Endothelial cell of umbilical vein (primary cell): ENCODE measurements around the gene IPO11. TPM values are rescaled to one million over a fixed set of nuclear protein-coding genes. Genes with fewer than 3 reads are reported as not detected.
A peak's percentile ranks its signal among the peaks of the same experiment; 100 is the strongest.

Experiments
- BruUV-seq: library from RNA; stranded (reverse); fragments of 400-500 nt; replicated peaks from 2 replicates; lab custom pipeline; 2021; lab: Mats Ljungman, UMichigan
- CTCF ChIA-PET: fragments of 300-600, 350-600 bp; sonication (Branson Sonifier 250); formaldehyde crosslinking; loops from one replicate; lab custom pipeline; 2021; ENCODE audit warnings: antibody characterized with exemption, inconsistent platforms; lab: Charles Lee
- POLR2A ChIA-PET: fragments of 300-600, 350-600 bp; sonication (Branson Sonifier 250); formaldehyde crosslinking; loops from one replicate; lab custom pipeline; 2021; ENCODE audit warnings: antibody characterized with exemption, inconsistent platforms; lab: Charles Lee
- DNase-seq: peaks from one replicate; pipeline ENCODE4 v3.0.0-alpha.2; 2011; ENCODE audit warnings: low read depth, low spot score
- FAIRE-seq: peaks from 2 replicates; lab custom pipeline; 2011; peaks lifted over from hg19 to GRCh38; lab: Jason Lieb, UNC
- H2AFZ ChIP-seq: 2 replicates; pipeline ENCODE4 v1.6.0; 2012; ENCODE audit warnings: low read depth, low read length, control low read depth, inconsistent platforms
- H3K27ac ChIP-seq: 2 replicates; pipeline ENCODE4 v1.5.1; 2011; ENCODE audit warnings: low read depth, mild to moderate bottlenecking, control low read depth, low read length, moderate library complexity; ENCODE audit not compliant: insufficient read depth
- H3K27me3 ChIP-seq, 2 experiments: 2 replicates each; pipeline versions ENCODE4 v1.6.0 to v1.6.1; 2011; ENCODE audit warnings: low read length in 2 of 2, mixed read lengths in 1 of 2; ENCODE audit not compliant: control insufficient read depth in 2 of 2, insufficient read depth in 2 of 2
- H3K36me3 ChIP-seq, 2 experiments: 2 replicates in 1 of 2; 3 replicates in 1 of 2; pipeline ENCODE4 v1.5.1; 2011; ENCODE audit warnings: low read length in 2 of 2, mild to moderate bottlenecking in 1 of 2, moderate library complexity in 1 of 2; ENCODE audit not compliant: control insufficient read depth in 2 of 2, insufficient read depth in 2 of 2; ENCODE audit errors: extremely low read depth in 1 of 2
- H3K4me1 ChIP-seq: 3 replicates; pipeline ENCODE4 v1.5.1; 2011; ENCODE audit warnings: mild to moderate bottlenecking, low read length; ENCODE audit not compliant: control insufficient read depth, insufficient read depth; ENCODE audit errors: extremely low read depth
- H3K4me2 ChIP-seq: 2 replicates; pipeline ENCODE4 v1.6.1; 2011; ENCODE audit warnings: low read length, control low read depth, mixed read lengths; ENCODE audit not compliant: insufficient read depth
- H3K4me3 ChIP-seq, 3 experiments: fragments of 200-600 bp in 1 of 3; sonication (generic), shearing (Covaris generic) in 1 of 3; replicated peaks in 1 of 3; 2 replicates each; pipeline ENCODE4 v1.5.1; 2011 to 2016; ENCODE audit warnings: control low read depth in 3 of 3, low read length in 3 of 3, mild to moderate bottlenecking in 2 of 3, inconsistent platforms in 1 of 3, low read depth in 1 of 3, moderate library complexity in 1 of 3; ENCODE audit not compliant: insufficient read depth in 1 of 3
- H3K79me2 ChIP-seq: 2 replicates; pipeline ENCODE4 v1.6.0; 2012; ENCODE audit warnings: low read length, inconsistent platforms; ENCODE audit not compliant: control insufficient read depth, insufficient read depth
- H3K9ac ChIP-seq: replicated peaks from 2 replicates; pipeline ENCODE3; 2011; ENCODE audit warnings: low read length, control low read depth; ENCODE audit not compliant: insufficient read depth; ENCODE audit errors: extremely low read depth
- H3K9me1 ChIP-seq: replicated peaks from 3 replicates; pipeline ENCODE4 v1.6.0; 2011; ENCODE audit warnings: mild to moderate bottlenecking, low read length; ENCODE audit not compliant: control insufficient read depth, insufficient read depth; ENCODE audit errors: extremely low read depth
- H3K9me3 ChIP-seq: replicated peaks from 2 replicates; pipeline ENCODE4 v1.5.1; 2012; ENCODE audit warnings: low read length, inconsistent platforms; ENCODE audit not compliant: control insufficient read depth, insufficient read depth
- H4K20me1 ChIP-seq: replicated peaks from 2 replicates; pipeline ENCODE3; 2011; ENCODE audit warnings: mild to moderate bottlenecking, low read length; ENCODE audit not compliant: control insufficient read depth, insufficient read depth; ENCODE audit errors: extremely low read depth
- EZH2 ChIP-seq: IDR thresholded peaks from 2 replicates; pipeline ENCODE4 v1.6.1; 2012; ENCODE audit warnings: borderline replicate concordance, low read depth, mild to moderate bottlenecking, moderate library complexity, low read length, inconsistent platforms; ENCODE audit not compliant: severe bottlenecking
- FOS ChIP-seq: IDR thresholded peaks from 2 replicates; pipeline ENCODE4 v1.6.1; 2011; ENCODE audit warnings: mild to moderate bottlenecking, low read length, moderate library complexity, borderline replicate concordance; ENCODE audit not compliant: insufficient read depth
- GATA2 ChIP-seq: IDR thresholded peaks from 2 replicates; pipeline ENCODE4 v1.7.0; 2011; ENCODE audit warnings: low read depth, mild to moderate bottlenecking, moderate library complexity, mixed read lengths, low read length; ENCODE audit not compliant: insufficient read length, insufficient read depth
- JUN ChIP-seq: IDR thresholded peaks from 2 replicates; pipeline ENCODE4 v1.6.1; 2011; ENCODE audit warnings: borderline replicate concordance, low read depth; ENCODE audit not compliant: insufficient read length, insufficient read depth
- MYC ChIP-seq: IDR thresholded peaks from one replicate; pipeline ENCODE4 v1.6.1; 2011; ENCODE audit warnings: mild to moderate bottlenecking, low read depth, low read length
- POLR2A ChIP-seq: IDR thresholded peaks from 2 replicates; pipeline ENCODE4 v1.6.1; 2012; ENCODE audit warnings: low read depth, mild to moderate bottlenecking, control low read depth, low read length
- POLR2AphosphoS5 ChIP-seq: IDR thresholded peaks from 2 replicates; pipeline ENCODE4 v1.6.1; 2012; ENCODE audit warnings: low read depth, mild to moderate bottlenecking, control low read depth, low read length, moderate library complexity; ENCODE audit not compliant: insufficient read depth
- dilution Hi-C: fragments of 300-500 bp; cut with MboI; formaldehyde crosslinking; loops from one replicate; pipeline ENCODE4 v1.15.0; 2019; ENCODE audit warnings: low sequenced_read_pairs; ENCODE audit not compliant: extremely low pct_ligation_motif_present
- intact Hi-C: fragments of 100-400 bp; cut with micrococcal nuclease; formaldehyde crosslinking; loops from one replicate; pipeline ENCODE4 v1.10.0; 2022
- polyA plus RNA-seq, 4 experiments: library from polyadenylated mRNA; depleted of rRNA in 3 of 4; stranded (reverse) in 3 of 4; unstranded in 1 of 4; fragments of >200 nt; gene quantifications; 2 replicates each; pipeline versions ENCODE4 v1.2.1 to v1.2.3, GENCODE V29; 2011 to 2012; ENCODE audit warnings: missing spikeins in 1 of 4
- total RNA-seq: library from RNA; stranded (reverse); gene quantifications from 2 replicates; pipeline ENCODE4 v1.2.3, GENCODE V29; 2021
- TF ChIP-seq, protein P1 (sequence below), 2 donors: IDR thresholded peaks; 1 replicate in 1 of 2; 2 replicates in 1 of 2; pipeline ENCODE4 v1.5.1; 2011; ENCODE audit warnings: low read length in 2 of 2, mild to moderate bottlenecking in 2 of 2, moderate library complexity in 2 of 2, control low read depth in 1 of 2, inconsistent platforms in 1 of 2, low read depth in 1 of 2; ENCODE audit not compliant: insufficient read depth in 1 of 2; ENCODE audit errors: extremely low read depth in 1 of 2
- TF ChIP-seq, protein P2 (sequence below): IDR thresholded peaks from 2 replicates; pipeline ENCODE4 v1.6.1; 2011; ENCODE audit not compliant: insufficient read depth, insufficient read length

IPO11 gene
- total and polyA plus RNA-seq, 2 donors (not counting 3 experiments of a cell fraction or from before 2014, with no cell fraction given), result 38.5 to 80.9 TPM

DNA sequence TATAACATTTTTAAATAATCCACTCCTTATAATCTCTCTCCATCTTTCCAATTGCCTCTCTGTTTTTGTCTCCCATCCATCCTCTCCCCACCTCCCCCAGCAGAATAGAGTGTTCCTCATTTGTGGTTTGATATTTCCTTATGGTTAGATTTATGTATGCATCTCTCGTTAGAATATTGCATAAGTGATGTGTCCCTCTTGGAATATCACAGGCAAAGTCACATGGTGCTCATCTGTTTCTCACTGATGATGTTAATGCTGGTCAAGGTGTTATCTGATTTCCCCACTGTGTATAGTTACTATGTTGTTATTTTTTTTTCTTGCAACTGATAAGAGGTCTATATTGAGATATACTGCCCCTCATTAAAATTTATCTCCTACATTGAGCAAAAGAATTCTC is 162.9 kb downstream of the IPO11 start:
- POLR2A ChIA-PET, result no interaction called here
- DNase-seq, result no peak
- FAIRE-seq, result no peak

More for the DNA sequence above, 162.9 kb downstream of the IPO11 start:
- peaks cover 22% of the 10 kb centered on the region for H3K79me2 ChIP-seq
- H3K9me1 ChIP-seq, result no peaks in the 10 kb centered on the region
- intact Hi-C loops (loop anchor here (2.0 to 5.0 kb wide), 3 partner anchors 37 to 268 kb away; partner anchors contain the start of gene KIF2A), dilution Hi-C loops (no loop called here)
- H3K27me3 ChIP-seq, result no peaks in the 10 kb centered on the region
- peak overlapping the region; percentile 27 for H3K4me2 ChIP-seq
- H3K9me3 ChIP-seq, result no peaks in the 10 kb centered on the region
- CTCF ChIA-PET, result interaction anchor here (2.2 kb wide), 1 partner anchor 203 kb away, joined by 5 read pairs; no protein-coding TSS in a partner anchor
- no TSS peak for BruUV-seq
- TF ChIP-seq, protein P1, sequence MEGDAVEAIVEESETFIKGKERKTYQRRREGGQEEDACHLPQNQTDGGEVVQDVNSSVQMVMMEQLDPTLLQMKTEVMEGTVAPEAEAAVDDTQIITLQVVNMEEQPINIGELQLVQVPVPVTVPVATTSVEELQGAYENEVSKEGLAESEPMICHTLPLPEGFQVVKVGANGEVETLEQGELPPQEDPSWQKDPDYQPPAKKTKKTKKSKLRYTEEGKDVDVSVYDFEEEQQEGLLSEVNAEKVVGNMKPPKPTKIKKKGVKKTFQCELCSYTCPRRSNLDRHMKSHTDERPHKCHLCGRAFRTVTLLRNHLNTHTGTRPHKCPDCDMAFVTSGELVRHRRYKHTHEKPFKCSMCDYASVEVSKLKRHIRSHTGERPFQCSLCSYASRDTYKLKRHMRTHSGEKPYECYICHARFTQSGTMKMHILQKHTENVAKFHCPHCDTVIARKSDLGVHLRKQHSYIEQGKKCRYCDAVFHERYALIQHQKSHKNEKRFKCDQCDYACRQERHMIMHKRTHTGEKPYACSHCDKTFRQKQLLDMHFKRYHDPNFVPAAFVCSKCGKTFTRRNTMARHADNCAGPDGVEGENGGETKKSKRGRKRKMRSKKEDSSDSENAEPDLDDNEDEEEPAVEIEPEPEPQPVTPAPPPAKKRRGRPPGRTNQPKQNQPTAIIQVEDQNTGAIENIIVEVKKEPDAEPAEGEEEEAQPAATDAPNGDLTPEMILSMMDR (IDR thresholded peaks at IDR 0.05; ENCODE audit: extremely low read depth in 1 of 2, insufficient read depth in 1 of 2, low read depth in 1 of 2, low read length in 2 of 2), result no peak
- TF ChIP-seq EZH2 (no peak), GATA2 (no peak), MYC (no peak), FOS (no peak), POLR2AphosphoS5 (no peak), POLR2A (no peak), JUN (no peak)
- TF ChIP-seq, protein P2, sequence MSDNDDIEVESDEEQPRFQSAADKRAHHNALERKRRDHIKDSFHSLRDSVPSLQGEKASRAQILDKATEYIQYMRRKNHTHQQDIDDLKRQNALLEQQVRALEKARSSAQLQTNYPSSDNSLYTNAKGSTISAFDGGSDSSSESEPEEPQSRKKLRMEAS, result no peak
- no peaks in the 10 kb centered on the region for H4K20me1 ChIP-seq
- H3K4me1 ChIP-seq, result peaks cover 43% of the 10 kb centered on the region
- no peak overlapping the region for H2AFZ ChIP-seq
- no peak overlapping the region for H3K27ac ChIP-seq
- H3K9ac ChIP-seq, result no peak overlapping the region
- no peak overlapping the region for H3K4me3 ChIP-seq
- no peaks in the 10 kb centered on the region for H3K36me3 ChIP-seq
